Hepatocyte (in vitro differentiated cells): ENCODE measurements around the gene PHLPP1. TPM values are rescaled to one million over a fixed set of nuclear protein-coding genes. Genes with fewer than 3 reads are reported as not detected.

Experiments
- DNase-seq: peaks from one replicate; pipeline ENCODE4 v3.0.0-alpha.2; 2016; ENCODE audit warnings: low spot score
- H2AFZ ChIP-seq: fragments of 200-600 bp; sonication (generic); 2 replicates; pipeline ENCODE4 v1.6.0; 2016; ENCODE audit warnings: antibody characterized with exemption, mild to moderate bottlenecking
- H3K27ac ChIP-seq: fragments of 200-600 bp; sonication (generic); 2 replicates; pipeline ENCODE4 v1.5.1; 2016; ENCODE audit warnings: mild to moderate bottlenecking
- H3K27me3 ChIP-seq: fragments of 200-600 bp; sonication (generic); 2 replicates; pipeline ENCODE4 v1.6.1; 2016
- H3K36me3 ChIP-seq: fragments of 200-600 bp; sonication (generic); replicated peaks from 2 replicates; pipeline ENCODE4 v1.5.1; 2016; ENCODE audit warnings: low read depth; ENCODE audit not compliant: insufficient read depth
- H3K4me1 ChIP-seq: fragments of 200-600 bp; sonication (generic); 2 replicates; pipeline ENCODE4 v1.5.1; 2016; ENCODE audit warnings: mild to moderate bottlenecking, moderate library complexity; ENCODE audit not compliant: insufficient read depth
- H3K4me2 ChIP-seq: fragments of 200-600 bp; sonication (generic); 2 replicates; pipeline ENCODE4 v1.6.0; 2016
- H3K4me3 ChIP-seq: fragments of 200-600 bp; sonication (generic); 2 replicates; pipeline ENCODE4 v1.5.1; 2016; ENCODE audit warnings: mild to moderate bottlenecking
- H3K79me2 ChIP-seq: fragments of 200-600 bp; sonication (generic); 2 replicates; pipeline ENCODE4 v1.6.0; 2017; ENCODE audit warnings: mild to moderate bottlenecking
- H3K9me2 ChIP-seq: fragments of 200-600 bp; sonication (generic); replicated peaks from 2 replicates; pipeline ENCODE4 v1.6.0; 2017; ENCODE audit warnings: mild to moderate bottlenecking; ENCODE audit not compliant: insufficient read depth
- H3K9me3 ChIP-seq: fragments of 200-600 bp; sonication (generic); 2 replicates; pipeline ENCODE4 v1.5.1; 2016; ENCODE audit warnings: low read depth, mild to moderate bottlenecking
- H4K20me1 ChIP-seq: fragments of 200-600 bp; sonication (generic); 2 replicates; pipeline ENCODE4 v1.6.0; 2016; ENCODE audit warnings: mild to moderate bottlenecking; ENCODE audit not compliant: insufficient read depth, poor library complexity, severe bottlenecking
- EZH2 ChIP-seq: fragments of 200-600 bp; sonication (generic); IDR thresholded peaks from 2 replicates; pipeline ENCODE4 v1.6.1; 2016; ENCODE audit warnings: antibody characterized with exemption, mild to moderate bottlenecking, borderline replicate concordance
- EZH2phosphoT487 ChIP-seq: fragments of 200-600 bp; sonication (generic); IDR thresholded peaks from one replicate; pipeline ENCODE4 v1.6.1; 2018; ENCODE audit warnings: antibody characterized with exemption, mild to moderate bottlenecking, low read depth, moderate library complexity; ENCODE audit not compliant: unreplicated experiment, severe bottlenecking
- WGBS: methylation state at CpG from one replicate; pipeline ENCODE4 v1.1.6; 2016; ENCODE audit warnings: low lambda C conversion rate; ENCODE audit errors: missing lambda C conversion rate; 5-methylcytosine and 5-hydroxymethylcytosine counted together
- polyA plus RNA-seq: library from polyadenylated mRNA; unstranded; fragments of >200 nt; fragmentation: Nextera tagmentation; extraction: Ambion mirVana; gene quantifications from 2 replicates; pipeline ENCODE4 v1.2.1, GENCODE V29; 2016
- total RNA-seq: library from RNA; depleted of rRNA; stranded (reverse); fragments of >200 nt; gene quantifications from 2 replicates; pipeline ENCODE4 v1.2.3, GENCODE V29; 2014
- TF ChIP-seq, protein P1 (sequence below): fragments of 200-600 bp; sonication (generic); IDR thresholded peaks from 2 replicates; pipeline ENCODE4 v1.5.1; 2016; ENCODE audit warnings: antibody characterized with exemption, mild to moderate bottlenecking; ENCODE audit not compliant: poor library complexity

Gene PHLPP1
- total and polyA plus RNA-seq, 2 experiments from 2014 or later = 7.3 to 14.3 TPM

GRCh38 chr18:62862466-62862865, 147.1 kb downstream of the PHLPP1 start:
- no peaks in the 10 kb centered on the region for H3K4me1 ChIP-seq
- 96% methylated on average over 2 of the region's 2 CpGs for WGBS
- no peak for DNase-seq
- H3K4me2 ChIP-seq = no peak overlapping the region
- H2AFZ ChIP-seq = no peak overlapping the region
- TF ChIP-seq, protein P1, sequence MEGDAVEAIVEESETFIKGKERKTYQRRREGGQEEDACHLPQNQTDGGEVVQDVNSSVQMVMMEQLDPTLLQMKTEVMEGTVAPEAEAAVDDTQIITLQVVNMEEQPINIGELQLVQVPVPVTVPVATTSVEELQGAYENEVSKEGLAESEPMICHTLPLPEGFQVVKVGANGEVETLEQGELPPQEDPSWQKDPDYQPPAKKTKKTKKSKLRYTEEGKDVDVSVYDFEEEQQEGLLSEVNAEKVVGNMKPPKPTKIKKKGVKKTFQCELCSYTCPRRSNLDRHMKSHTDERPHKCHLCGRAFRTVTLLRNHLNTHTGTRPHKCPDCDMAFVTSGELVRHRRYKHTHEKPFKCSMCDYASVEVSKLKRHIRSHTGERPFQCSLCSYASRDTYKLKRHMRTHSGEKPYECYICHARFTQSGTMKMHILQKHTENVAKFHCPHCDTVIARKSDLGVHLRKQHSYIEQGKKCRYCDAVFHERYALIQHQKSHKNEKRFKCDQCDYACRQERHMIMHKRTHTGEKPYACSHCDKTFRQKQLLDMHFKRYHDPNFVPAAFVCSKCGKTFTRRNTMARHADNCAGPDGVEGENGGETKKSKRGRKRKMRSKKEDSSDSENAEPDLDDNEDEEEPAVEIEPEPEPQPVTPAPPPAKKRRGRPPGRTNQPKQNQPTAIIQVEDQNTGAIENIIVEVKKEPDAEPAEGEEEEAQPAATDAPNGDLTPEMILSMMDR = no peak
- TF ChIP-seq EZH2phosphoT487 (no peak), EZH2 (no peak)
- H3K36me3 ChIP-seq = no peaks in the 10 kb centered on the region
- no peaks in the 10 kb centered on the region for H4K20me1 ChIP-seq
- no peaks in the 10 kb centered on the region for H3K9me3 ChIP-seq
- H3K27ac ChIP-seq = no peak overlapping the region
- peaks cover 6% of the 10 kb centered on the region for H3K79me2 ChIP-seq
- no peak overlapping the region for H3K4me3 ChIP-seq
- no peaks in the 10 kb centered on the region for H3K9me2 ChIP-seq
- H3K27me3 ChIP-seq = no peaks in the 10 kb centered on the region

- no peaks in the 10 kb centered on the region for H3K27me3 ChIP-seq
- WGBS = 91% methylated on average over 3 of the region's 3 CpGs
- no peak for TF ChIP-seq EZH2
- no peak for TF ChIP-seq EZH2phosphoT487
- TF ChIP-seq, protein P1 = no peak
- no peaks in the 10 kb centered on the region for H3K36me3 ChIP-seq
- H3K4me1 ChIP-seq = no peaks in the 10 kb centered on the region
- H3K9me2 ChIP-seq = no peaks in the 10 kb centered on the region
- H3K79me2 ChIP-seq = peaks cover 3% of the 10 kb centered on the region
- DNase-seq = no peak
- no peaks in the 10 kb centered on the region for H3K9me3 ChIP-seq
- no peaks in the 10 kb centered on the region for H4K20me1 ChIP-seq
- H2AFZ ChIP-seq = no peak overlapping the region
- no peak overlapping the region for H3K4me2 ChIP-seq
- no peak overlapping the region for H3K27ac ChIP-seq
- no peak overlapping the region for H3K4me3 ChIP-seq
Observed at GRCh38 chr18:62863579-62864001, 148.2 kb downstream of the PHLPP1 start.

DNA sequence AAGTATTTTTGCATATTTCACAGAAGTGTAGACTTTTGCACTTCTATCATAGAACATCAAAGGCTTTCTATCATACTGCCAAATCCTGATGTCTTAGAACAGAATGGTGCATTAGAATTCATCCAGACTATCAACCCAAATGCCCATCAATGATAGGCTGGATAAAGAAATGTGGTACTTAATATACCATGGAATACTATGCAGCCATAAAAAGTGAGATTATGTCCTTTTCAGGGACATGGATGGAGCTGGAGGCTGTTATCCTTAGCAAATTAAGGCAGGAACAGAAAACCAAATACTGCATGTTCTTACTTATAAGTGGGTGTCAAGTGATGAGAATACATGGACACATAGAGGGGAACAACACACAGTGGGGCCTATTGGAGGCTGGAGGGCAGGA, 150.2 kb downstream of the PHLPP1 start:
- no peak for TF ChIP-seq EZH2
- TF ChIP-seq, protein P1 = no peak
- no peak for TF ChIP-seq EZH2phosphoT487
- no peaks in the 10 kb centered on the region for H3K4me1 ChIP-seq
- DNase-seq = no peak

GRCh38 chr18:62867534-62867933, 152.2 kb downstream of the PHLPP1 start:
- H3K9me3 ChIP-seq = no peaks in the 10 kb centered on the region
- no peak overlapping the region for H3K4me3 ChIP-seq
- no peak overlapping the region for H3K4me2 ChIP-seq
- no peaks in the 10 kb centered on the region for H3K79me2 ChIP-seq
- TF ChIP-seq EZH2phosphoT487 = no peak
- no peak for TF ChIP-seq EZH2
- TF ChIP-seq, protein P1 = no peak
- no peaks in the 10 kb centered on the region for H3K4me1 ChIP-seq
- H2AFZ ChIP-seq = no peak overlapping the region
- no peak for DNase-seq
- 91% methylated on average over 8 of the region's 8 CpGs for WGBS
- H3K36me3 ChIP-seq = no peaks in the 10 kb centered on the region
- no peaks in the 10 kb centered on the region for H3K27me3 ChIP-seq
- H3K9me2 ChIP-seq = no peaks in the 10 kb centered on the region
- no peak overlapping the region for H3K27ac ChIP-seq
- H4K20me1 ChIP-seq = no peaks in the 10 kb centered on the region

More for the DNA sequence above, 150.2 kb downstream of the PHLPP1 start:
- no peaks in the 10 kb centered on the region for H3K36me3 ChIP-seq
- no peak overlapping the region for H2AFZ ChIP-seq
- no peaks in the 10 kb centered on the region for H3K9me2 ChIP-seq
- H3K4me3 ChIP-seq = no peak overlapping the region
- H3K27me3 ChIP-seq = no peaks in the 10 kb centered on the region
- H4K20me1 ChIP-seq = no peaks in the 10 kb centered on the region
- H3K79me2 ChIP-seq = no peaks in the 10 kb centered on the region
- H3K9me3 ChIP-seq = no peaks in the 10 kb centered on the region
- no peak overlapping the region for H3K27ac ChIP-seq
- no peak overlapping the region for H3K4me2 ChIP-seq
